ENCODE results near the gene ACSM2B.
"Not testable (repeated sequence)": the region's sequence is repeated elsewhere in the genome, so short reads cannot be mapped to it uniquely, and the experiment has no call there.

- not testable (repeated sequence) for TF ChIP-seq ESRRA (IDR thresholded peaks at IDR 0.05; ENCODE audit: low read length); CBX5 (IDR thresholded peaks at IDR 0.05; ENCODE audit: low read depth); POLR2A (IDR thresholded peaks at IDR 0.05; ENCODE audit: low read depth, low read length); MXI1 (IDR thresholded peaks at IDR 0.05; ENCODE audit: low read depth, low read length); SPI1 (IDR thresholded peaks at IDR 0.05; ENCODE audit: borderline replicate concordance, insufficient read depth, low read depth, low read length); E4F1 (IDR thresholded peaks at IDR 0.05; ENCODE audit: borderline replicate concordance, partially characterized antibody); MAX (IDR thresholded peaks at IDR 0.05; ENCODE audit: low read depth, low read length); ZBTB4 (CRISPR knock-in tag; IDR thresholded peaks at IDR 0.05); EZH2 (IDR thresholded peaks at IDR 0.05; ENCODE audit: borderline replicate concordance, control insufficient read depth, low read depth, low read length); TAF1 (IDR thresholded peaks at IDR 0.05; ENCODE audit: borderline replicate concordance, low read depth, low read length); ZNF274 (IDR thresholded peaks at IDR 0.05; ENCODE audit: insufficient read depth, insufficient read length)
- TF ChIP-seq, protein P1, sequence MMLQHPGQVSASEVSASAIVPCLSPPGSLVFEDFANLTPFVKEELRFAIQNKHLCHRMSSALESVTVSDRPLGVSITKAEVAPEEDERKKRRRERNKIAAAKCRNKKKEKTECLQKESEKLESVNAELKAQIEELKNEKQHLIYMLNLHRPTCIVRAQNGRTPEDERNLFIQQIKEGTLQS (IDR thresholded peaks at IDR 0.05; ENCODE audit: borderline replicate concordance, extremely low read depth, low read depth, low read length), result not testable (repeated sequence)
- TF ChIP-seq, protein P2, sequence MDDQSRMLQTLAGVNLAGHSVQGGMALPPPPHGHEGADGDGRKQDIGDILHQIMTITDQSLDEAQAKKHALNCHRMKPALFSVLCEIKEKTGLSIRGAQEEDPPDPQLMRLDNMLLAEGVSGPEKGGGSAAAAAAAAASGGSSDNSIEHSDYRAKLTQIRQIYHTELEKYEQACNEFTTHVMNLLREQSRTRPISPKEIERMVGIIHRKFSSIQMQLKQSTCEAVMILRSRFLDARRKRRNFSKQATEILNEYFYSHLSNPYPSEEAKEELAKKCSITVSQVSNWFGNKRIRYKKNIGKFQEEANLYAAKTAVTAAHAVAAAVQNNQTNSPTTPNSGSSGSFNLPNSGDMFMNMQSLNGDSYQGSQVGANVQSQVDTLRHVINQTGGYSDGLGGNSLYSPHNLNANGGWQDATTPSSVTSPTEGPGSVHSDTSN (IDR thresholded peaks at IDR 0.05; ENCODE audit: insufficient replicate concordance, low read depth, low read length), result not testable (repeated sequence)
- TF ChIP-seq, protein P3, sequence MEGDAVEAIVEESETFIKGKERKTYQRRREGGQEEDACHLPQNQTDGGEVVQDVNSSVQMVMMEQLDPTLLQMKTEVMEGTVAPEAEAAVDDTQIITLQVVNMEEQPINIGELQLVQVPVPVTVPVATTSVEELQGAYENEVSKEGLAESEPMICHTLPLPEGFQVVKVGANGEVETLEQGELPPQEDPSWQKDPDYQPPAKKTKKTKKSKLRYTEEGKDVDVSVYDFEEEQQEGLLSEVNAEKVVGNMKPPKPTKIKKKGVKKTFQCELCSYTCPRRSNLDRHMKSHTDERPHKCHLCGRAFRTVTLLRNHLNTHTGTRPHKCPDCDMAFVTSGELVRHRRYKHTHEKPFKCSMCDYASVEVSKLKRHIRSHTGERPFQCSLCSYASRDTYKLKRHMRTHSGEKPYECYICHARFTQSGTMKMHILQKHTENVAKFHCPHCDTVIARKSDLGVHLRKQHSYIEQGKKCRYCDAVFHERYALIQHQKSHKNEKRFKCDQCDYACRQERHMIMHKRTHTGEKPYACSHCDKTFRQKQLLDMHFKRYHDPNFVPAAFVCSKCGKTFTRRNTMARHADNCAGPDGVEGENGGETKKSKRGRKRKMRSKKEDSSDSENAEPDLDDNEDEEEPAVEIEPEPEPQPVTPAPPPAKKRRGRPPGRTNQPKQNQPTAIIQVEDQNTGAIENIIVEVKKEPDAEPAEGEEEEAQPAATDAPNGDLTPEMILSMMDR (IDR thresholded peaks at IDR 0.05 in 2 of 3, conservative IDR thresholded peaks at IDR 0.05 in 1 of 3; ENCODE audit: control insufficient read depth in 2 of 3, extremely low read depth in 1 of 3, insufficient read depth in 1 of 3, low read depth in 3 of 3, low read length in 3 of 3), result not testable (repeated sequence)
Observed at GRCh38 chr16:20599475-20599874, 23.3 kb upstream of the ACSM2B start.

Measured in GM12878 (cell line).